Motor neuron (in vitro differentiated cells): ENCODE measurements around the gene RGL3. TPM values are rescaled to one million over a fixed set of nuclear protein-coding genes. Genes with fewer than 3 reads are reported as not detected.
A peak's percentile ranks its signal among the peaks of the same experiment; 100 is the strongest.

Experiments
- ATAC-seq, 8 experiments: fragments of 200-7000 bp; cut with Tn5 transposase; replicated peaks in 6 of 8; 2 replicates each; pipeline ENCODE4 v1.8.0; 2021; ENCODE audit warnings: mild to moderate bottlenecking in 8 of 8, moderate library complexity in 8 of 8
- H3K27ac ChIP-seq, 2 donors: fragments of 250-450 bp; sonication (Bioruptor Pico); 2 replicates each; pipeline ENCODE4 v1.9.0; 2021; ENCODE audit warnings: antibody characterized with exemption in 2 of 2, mild to moderate bottlenecking in 2 of 2, moderate library complexity in 1 of 2
- H3K4me1 ChIP-seq, 2 donors: fragments of 250-450 bp; sonication (Bioruptor Pico); replicated peaks in 1 of 2; 2 replicates each; pipeline ENCODE4 v1.6.1; 2021; ENCODE audit warnings: antibody characterized with exemption in 2 of 2, mild to moderate bottlenecking in 2 of 2, moderate library complexity in 1 of 2
- H3K4me3 ChIP-seq, 5 donors: fragments of 250-450 bp; sonication (Bioruptor Pico); 2 replicates each; pipeline ENCODE4 v1.9.0; 2021; ENCODE audit warnings: antibody characterized with exemption in 5 of 5, mild to moderate bottlenecking in 5 of 5, moderate library complexity in 4 of 5
- WGBS, 10 experiments: fragments of 450-650 bp; shearing (Covaris generic); methylation state at CpG; one replicate each; pipeline ENCODE4 v1.0.0; 2022; 5-methylcytosine and 5-hydroxymethylcytosine counted together
- in situ Hi-C, 9 experiments: fragments of 400-800 bp; cut with MboI; loops; one replicate each; pipeline ENCODE4 v1.15.0; 2021; ENCODE audit warnings: low sequenced_read_pairs in 9 of 9, low pct_unique_long_range_greater_than_20kb in 2 of 9; ENCODE audit not compliant: unreplicated experiment in 9 of 9
- total RNA-seq, 8 experiments: library from RNA; unstranded; fragments of 300-600 nt; gene quantifications; 2 replicates each; pipeline versions ENCODE4 v1.2.3 to v1.2.4, GENCODE V29; 2022

Gene RGL3
- total RNA-seq, 8 experiments from 2014 or later = 0.60 to 3.1 (median 1.2) TPM

DNA sequence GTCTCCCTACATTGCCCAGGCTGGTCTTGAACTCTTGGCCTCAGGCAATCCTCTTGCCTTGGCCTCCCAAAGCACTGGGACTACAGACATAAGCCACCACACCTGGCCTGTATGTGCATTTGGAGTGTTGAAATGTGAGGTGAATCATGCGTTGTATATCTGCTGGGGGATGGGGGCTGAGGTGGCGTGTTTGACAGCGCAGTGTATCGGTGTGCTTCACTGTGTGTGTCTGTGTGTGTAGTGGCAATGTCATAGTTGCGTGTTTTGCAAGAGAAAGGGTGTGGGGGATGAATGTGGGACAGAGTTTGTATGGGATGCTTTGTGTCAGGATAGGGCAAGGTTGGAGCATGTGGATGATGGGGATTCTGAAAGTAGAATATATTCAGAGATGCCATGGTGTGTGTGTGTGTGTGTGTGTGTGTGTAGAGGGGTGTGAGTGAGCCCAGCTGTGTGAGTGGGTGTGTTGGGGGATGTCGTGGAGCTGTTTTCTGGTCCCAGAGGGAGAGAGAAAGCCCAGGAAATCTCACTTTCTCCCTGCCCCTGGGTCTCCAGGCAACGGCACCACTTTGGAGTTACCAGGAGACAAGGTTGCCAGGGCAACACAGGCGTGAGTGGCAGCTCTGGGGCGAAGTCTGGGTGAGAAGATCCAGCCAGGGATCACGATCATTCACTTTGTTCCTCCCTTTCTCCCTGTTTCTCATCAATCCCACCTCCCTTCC, 45.8 kb downstream of the RGL3 start:
- in situ Hi-C loops = no loop called here
- peak in 5 of 8 experiments; percentile 33 to 51 (median 36) for ATAC-seq
- 0 to 100% (median 21%) methylated on average over 1 to 6 of the region's 10 CpGs; no CpG with 5 or more reads in 1 of the 10 experiments for WGBS, 10 experiments
- H3K4me3 ChIP-seq = peak overlapping the region; percentile 53 to 76 (median 63)
- H3K27ac ChIP-seq = peak overlapping the region; percentile 97 to 98
- peaks cover 13 to 14% of the 10 kb centered on the region in 2 donors for H3K4me1 ChIP-seq

DNA sequence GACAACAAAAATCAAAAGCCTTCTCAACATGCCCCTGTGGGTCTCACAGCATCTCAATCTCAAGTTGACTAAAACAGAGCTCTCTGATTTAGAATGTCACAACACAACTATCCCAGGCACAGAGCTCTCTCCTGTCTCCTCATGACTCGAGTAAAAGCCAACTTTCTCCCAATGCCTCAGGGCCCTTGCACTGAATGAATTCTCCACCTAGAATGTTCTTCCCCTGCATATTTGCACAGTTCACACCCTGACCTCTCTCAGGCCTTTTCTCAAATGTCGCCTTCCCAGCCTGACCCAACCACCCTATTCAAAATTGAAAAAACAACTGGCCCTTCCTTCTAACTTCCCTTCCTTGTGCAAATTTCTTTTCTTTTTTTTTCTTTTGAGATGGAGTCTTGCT, 48.4 kb downstream of the RGL3 start:
- WGBS, 10 experiments = 38 to 100% (median 70%) methylated on average over 1 to 2 of the region's 2 CpGs; no CpG with 5 or more reads in 4 of the 10 experiments

DNA sequence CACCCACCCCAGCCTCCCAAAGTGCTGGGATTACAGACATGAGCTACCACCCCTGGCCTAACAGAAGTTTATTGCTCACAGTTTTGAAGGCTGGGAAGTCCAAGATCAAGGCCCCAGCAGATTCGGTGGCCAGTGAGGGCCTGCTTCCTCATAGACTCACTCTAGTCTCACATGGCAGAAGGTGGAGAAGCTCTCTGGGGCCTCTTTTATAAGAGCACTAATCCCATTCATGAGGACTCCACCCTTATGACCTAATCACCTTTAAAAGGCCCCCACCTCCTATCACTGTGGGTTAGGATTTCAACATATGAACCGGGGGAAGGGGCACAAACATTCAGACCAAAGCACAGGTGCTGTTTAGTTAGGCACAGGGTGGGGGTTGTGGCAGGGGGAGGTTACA, 51.6 kb downstream of the RGL3 start:
- 71% methylated on average over 1 of the region's 2 CpGs; no CpG with 5 or more reads in 9 of the 10 experiments for WGBS, 10 experiments
- in situ Hi-C loops = no loop called here
- no peak overlapping the region for H3K27ac ChIP-seq
- H3K4me3 ChIP-seq = no peak overlapping the region
- peak in 2 of 8 experiments; percentile 68 to 69 for ATAC-seq
- H3K4me1 ChIP-seq = no peaks in the 10 kb centered on the region

More for the DNA sequence above, 48.4 kb downstream of the RGL3 start:
- Histone ChIP-seq H3K27ac (no peak overlapping the region), H3K4me1 (peaks cover 10 to 11% of the 10 kb centered on the region in 2 donors), H3K4me3 (no peak overlapping the region)
- in situ Hi-C loops = no loop called here
- no peak for ATAC-seq

DNA sequence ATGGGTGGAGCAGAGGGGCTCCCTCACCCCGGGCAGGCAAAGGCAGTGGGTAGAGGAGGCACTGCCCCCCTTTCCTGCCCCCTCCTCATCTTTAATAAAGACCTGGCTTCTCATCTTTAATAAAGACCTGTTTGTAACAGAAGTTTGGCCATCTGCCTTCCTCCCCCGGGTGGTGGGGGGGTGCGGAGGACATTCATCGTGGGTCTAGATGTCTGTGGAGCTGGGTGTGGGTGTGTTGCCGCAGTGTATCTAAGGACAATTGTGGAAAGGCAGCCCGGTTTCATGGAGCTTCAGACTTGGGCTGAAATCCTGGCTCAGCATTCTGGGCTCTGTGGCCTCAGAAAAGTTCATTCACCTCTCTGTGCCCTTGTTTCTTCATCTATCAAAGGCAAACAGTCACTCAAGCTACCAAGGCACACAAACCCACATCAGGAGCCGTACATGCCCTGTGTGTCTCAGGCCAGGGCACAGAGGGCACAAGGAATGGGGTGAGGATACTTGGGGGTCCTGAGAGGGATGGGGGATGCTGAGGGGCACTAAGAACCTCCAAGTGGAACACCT, 53.5 kb downstream of the RGL3 start:
- no peak for ATAC-seq
- peaks cover 11 to 15% of the 10 kb centered on the region in 2 donors for H3K4me1 ChIP-seq
- in situ Hi-C loops = no loop called here
- H3K27ac ChIP-seq = no peak overlapping the region
- H3K4me3 ChIP-seq = no peak overlapping the region
- 40 to 81% (median 60%) methylated on average over 1 to 4 of the region's 7 CpGs; no CpG with 5 or more reads in 6 of the 10 experiments for WGBS, 10 experiments

DNA sequence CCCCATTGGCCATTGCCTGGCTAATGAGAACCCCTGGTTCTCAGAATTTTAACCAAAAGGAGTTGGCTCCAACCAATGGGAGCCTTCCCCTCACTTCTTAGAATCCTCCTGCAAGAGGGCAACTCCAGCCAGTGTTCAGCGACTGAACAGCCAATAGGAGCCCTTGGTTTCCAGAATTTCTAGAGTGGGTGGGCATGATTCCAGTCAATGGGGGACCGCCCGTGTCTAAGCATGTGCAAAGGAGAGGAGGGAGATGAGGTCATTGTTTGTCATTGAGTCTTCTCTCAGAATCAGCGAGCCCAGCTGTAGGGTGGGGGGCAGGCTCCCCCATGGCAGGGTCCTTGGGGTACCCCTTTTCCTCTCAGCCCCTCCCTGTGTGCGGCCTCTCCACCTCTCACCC, 54.2 kb downstream of the RGL3 start:
- in situ Hi-C loops = no loop called here
- 90 to 100% methylated on average over 1 to 3 of the region's 5 CpGs; no CpG with 5 or more reads in 8 of the 10 experiments for WGBS, 10 experiments
- ATAC-seq = peak in 3 of 8 experiments; percentile 17 to 40 (median 36)

DNA sequence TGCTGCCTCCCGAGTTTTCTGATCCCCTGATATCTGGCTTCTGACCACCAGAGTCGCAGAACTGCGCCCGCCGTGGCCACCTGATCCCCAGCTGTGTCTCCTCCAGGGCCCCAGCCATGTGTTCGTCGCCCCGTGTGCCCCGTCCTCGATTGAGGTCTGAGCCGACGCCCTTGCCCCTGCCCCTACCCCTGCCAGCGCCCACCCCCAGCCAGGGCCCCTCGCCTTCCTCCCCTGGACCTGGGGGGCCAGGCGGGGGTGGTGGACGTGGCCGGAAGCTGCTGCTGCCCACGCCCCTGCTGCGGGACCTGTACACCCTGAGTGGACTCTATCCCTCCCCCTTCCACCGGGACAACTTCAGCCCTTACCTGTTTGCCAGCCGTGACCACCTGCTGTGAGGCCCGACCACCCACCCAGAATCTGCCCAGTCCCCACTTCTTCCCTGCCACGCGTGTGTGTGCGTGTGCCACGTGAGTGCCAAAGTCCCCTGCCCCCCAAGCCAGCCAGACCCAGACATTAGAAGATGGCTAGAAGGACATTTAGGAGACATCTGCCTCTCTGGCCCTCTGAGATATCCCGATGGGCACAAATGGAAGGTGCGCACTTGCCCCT, 54.7 kb downstream of the RGL3 start:
- no peak overlapping the region for H3K27ac ChIP-seq
- no peak for ATAC-seq
- in situ Hi-C loops = no loop called here
- peaks cover 11 to 15% of the 10 kb centered on the region in 2 donors for H3K4me1 ChIP-seq
- H3K4me3 ChIP-seq = no peak overlapping the region
- 100% methylated on average over 1 to 2 of the region's 28 CpGs; no CpG with 5 or more reads in 8 of the 10 experiments for WGBS, 10 experiments

More for the DNA sequence above, 54.2 kb downstream of the RGL3 start:
- no peak overlapping the region for H3K27ac ChIP-seq
- H3K4me3 ChIP-seq = no peak overlapping the region
- peaks cover 11 to 15% of the 10 kb centered on the region in 2 donors for H3K4me1 ChIP-seq

DNA sequence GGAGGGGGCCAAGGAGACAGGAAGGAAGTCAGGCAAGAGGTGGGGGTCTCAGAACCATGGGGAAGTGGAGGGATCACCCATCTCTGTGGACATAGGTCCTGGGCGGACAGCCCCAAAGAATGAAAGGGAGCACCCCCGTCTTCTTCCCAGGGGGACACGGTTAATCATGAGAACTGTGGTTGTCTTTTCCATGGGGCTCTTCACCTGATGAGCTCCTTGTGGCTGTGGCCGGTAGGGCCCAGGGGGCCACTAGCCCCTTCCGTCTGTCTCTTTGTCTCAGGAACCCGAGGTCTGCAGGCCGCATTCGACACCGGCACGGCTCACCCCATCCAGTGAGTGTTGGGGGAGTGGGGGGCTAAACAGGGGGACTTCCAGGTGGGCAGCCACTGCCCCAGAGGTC, 55.2 kb downstream of the RGL3 start:
- Histone ChIP-seq H3K4me1 (peaks cover 11 to 15% of the 10 kb centered on the region in 2 donors), H3K4me3 (no peak overlapping the region), H3K27ac (no peak overlapping the region)
- ATAC-seq = no peak
- in situ Hi-C loops = no loop called here
- WGBS, 10 experiments = 94% methylated on average over 9 of the region's 10 CpGs; no CpG with 5 or more reads in 9 of the 10 experiments

GRCh38 chr19:11361771-11362731, 57.1 kb downstream of the RGL3 start:
- in situ Hi-C loops = no loop called here
- 14 to 95% (median 74%) methylated on average over 1 to 9 of the region's 35 CpGs; no CpG with 5 or more reads in 2 of the 10 experiments for WGBS, 10 experiments
- Histone ChIP-seq H3K27ac (peak overlapping the region in 1 of 2 donors; percentile 32), H3K4me3 (peak overlapping the region in 1 of 5 donors; percentile 18), H3K4me1 (peaks cover 11 to 15% of the 10 kb centered on the region in 2 donors)
- peak in 4 of 8 experiments; percentile 16 to 34 (median 25) for ATAC-seq

DNA sequence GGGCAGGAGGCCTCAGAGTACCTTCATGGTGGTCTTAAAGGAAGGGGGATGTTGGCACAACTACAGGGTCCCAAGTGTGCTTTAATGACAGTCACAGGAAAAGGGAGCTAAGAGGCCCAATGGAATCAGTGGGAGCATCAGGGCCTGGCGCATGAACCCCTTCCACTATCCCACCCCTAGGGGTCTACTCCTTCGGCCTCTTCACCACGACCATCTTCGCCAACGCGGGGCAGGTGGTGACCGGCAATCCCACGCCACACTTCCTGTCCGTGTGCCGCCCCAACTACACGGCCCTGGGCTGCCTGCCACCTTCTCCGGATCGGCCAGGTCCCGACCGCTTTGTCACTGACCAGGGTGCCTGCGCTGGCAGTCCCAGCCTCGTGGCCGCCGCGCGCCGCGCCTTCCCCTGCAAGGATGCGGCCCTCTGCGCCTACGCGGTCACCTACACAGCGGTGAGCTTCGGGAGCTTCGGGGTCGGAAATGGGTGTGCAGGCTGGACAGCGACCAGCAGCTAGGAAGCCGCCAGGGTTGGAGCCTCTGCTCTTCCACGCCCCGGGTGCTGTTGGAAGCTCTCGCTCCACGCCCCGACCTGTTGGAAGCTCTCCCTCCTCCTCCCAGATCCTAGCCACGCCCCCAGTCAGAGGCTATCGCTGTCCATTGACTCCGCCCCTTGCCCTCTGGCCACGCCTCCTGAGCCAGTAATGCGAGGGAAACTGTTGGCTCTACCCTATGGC, 57.9 kb downstream of the RGL3 start:
- Histone ChIP-seq H3K4me3 (peak overlapping the region in 3 of 5 donors; percentile 8 to 18 (median 12)), H3K4me1 (peaks cover 11 to 15% of the 10 kb centered on the region in 2 donors), H3K27ac (peak overlapping the region in 1 of 2 donors; percentile 66)
- 80 to 100% (median 90%) methylated on average over 1 to 4 of the region's 43 CpGs; no CpG with 5 or more reads in 7 of the 10 experiments for WGBS, 10 experiments
- in situ Hi-C loops = no loop called here
- peak in 6 of 8 experiments; percentile 24 to 81 (median 79) for ATAC-seq

DNA sequence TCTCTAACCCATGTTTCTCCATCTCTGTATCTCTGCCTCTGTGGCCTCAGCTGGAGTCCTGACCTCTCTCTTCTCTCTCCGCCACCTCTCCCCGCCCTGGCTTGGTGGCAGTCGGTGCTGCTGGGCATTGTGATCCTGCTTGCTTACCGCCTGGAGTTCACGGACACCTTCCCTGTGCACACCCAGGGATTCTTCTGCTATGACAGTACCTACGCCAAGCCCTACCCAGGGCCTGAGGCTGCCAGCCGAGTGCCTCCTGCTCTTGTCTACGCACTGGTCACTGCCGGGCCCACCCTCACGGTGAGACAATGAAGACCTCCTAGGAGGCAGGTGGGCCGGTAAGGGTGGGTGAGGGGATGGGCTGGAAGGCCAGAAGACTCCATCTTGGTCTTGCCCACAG, 59.7 kb downstream of the RGL3 start:
- H3K4me3 ChIP-seq = no peak overlapping the region
- H3K27ac ChIP-seq = no peak overlapping the region
- WGBS, 10 experiments = 82 to 100% (median 90%) methylated on average over 1 to 11 of the region's 11 CpGs; no CpG with 5 or more reads in 3 of the 10 experiments
- in situ Hi-C loops = no loop called here
- no peak for ATAC-seq
- H3K4me1 ChIP-seq = peaks cover 11 to 19% of the 10 kb centered on the region in 2 donors

GRCh38 chr19:11356676-11357550, 62.2 kb downstream of the RGL3 start:
- Histone ChIP-seq H3K4me1 (peaks cover 10 to 17% of the 10 kb centered on the region in 2 donors), H3K27ac (no peak overlapping the region), H3K4me3 (no peak overlapping the region)
- in situ Hi-C loops = no loop called here
- WGBS, 10 experiments = 83 to 100% (median 86%) methylated on average over 1 of the region's 11 CpGs; no CpG with 5 or more reads in 7 of the 10 experiments
- no peak for ATAC-seq
